EL (cell line): ENCODE data around the gene CCNDBP1.
A peak's percentile ranks its signal among the peaks of the same experiment; 100 is the strongest.
"Not testable (repeated sequence)": the region's sequence is repeated elsewhere in the genome, so short reads cannot be mapped to it uniquely, and the experiment has no call there.

ENCODE experiments used
- DNase-seq: peaks from one replicate; pipeline ENCODE4 v3.0.0-alpha.2; 2016

CCNDBP1 gene

GRCh38 chr15:43194795-43195194, 9.6 kb downstream of the CCNDBP1 start:
- peak; percentile 19 for DNase-seq

DNA sequence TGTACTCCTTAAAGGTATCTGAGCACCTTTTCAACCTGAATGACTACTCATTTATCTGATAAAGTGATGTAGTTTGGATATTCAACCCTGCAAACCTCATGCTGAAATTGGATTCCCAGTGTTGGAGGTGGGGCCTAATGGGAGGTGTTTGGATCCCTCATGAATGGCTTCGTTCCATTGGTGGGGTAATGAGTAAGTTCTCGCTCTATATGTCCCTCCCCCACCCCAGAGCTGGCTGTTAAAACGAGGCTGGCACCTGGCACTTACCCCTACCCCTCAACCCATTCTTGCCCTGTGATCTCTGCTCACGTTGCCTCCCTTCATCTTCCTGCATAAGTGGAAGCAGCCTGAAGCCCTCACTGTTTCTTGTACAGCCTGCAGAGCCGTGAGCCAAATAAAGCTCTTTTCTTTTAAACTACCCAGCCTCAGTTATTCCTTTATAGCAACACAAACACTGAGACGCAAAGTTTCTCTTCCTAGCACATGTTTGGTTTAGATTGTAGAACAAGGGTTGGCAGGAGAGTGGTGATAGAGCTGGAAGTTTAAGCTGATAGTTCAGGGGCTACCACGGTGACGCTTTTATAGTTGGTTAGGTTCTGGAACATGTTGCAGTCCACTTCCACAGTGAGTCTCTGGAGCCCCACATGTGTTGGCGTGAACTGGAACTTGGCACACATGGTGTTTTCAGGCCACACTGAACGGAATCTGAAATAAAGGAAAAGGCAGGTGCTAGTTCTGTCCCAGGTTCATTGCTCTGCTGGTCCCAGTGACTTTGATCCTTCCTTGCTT, 11.8 kb downstream of the CCNDBP1 start:
- DNase-seq = no peak

GRCh38 chr15:43197773-43198172, 12.6 kb downstream of the CCNDBP1 start:
- not testable (repeated sequence) for DNase-seq

GRCh38 chr15:43198556-43198955, 13.4 kb downstream of the CCNDBP1 start:
- DNase-seq = not testable (repeated sequence)

- no peak for DNase-seq
Measured at GRCh38 chr15:43198992-43199391, 13.8 kb downstream of the CCNDBP1 start.

DNA sequence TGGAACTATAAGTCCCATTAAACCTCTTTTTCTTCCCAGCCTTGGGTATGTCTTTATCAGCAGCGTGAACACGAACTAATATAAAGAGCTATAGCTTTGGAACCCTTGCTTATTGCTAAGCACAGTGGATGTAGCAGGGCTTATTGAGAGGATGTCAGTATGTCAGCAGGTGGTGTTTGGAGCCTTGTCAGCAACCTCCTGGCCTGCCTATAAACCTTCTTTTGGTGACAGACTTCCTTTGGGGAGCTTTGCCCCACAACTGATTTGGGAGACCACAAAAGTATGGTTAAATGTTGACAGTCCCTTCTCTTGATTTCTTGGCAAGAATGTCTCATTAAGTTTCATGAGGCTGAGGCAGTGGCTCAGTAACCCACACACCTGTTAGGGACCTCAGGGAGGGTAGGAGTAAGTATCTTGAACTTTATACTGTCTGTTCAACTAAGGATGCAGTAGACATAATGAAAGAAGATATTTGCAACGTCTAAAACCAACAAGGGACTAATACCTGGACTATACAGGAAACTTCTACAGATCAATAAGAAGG, 14.8 kb downstream of the CCNDBP1 start:
- DNase-seq = no peak

DNA sequence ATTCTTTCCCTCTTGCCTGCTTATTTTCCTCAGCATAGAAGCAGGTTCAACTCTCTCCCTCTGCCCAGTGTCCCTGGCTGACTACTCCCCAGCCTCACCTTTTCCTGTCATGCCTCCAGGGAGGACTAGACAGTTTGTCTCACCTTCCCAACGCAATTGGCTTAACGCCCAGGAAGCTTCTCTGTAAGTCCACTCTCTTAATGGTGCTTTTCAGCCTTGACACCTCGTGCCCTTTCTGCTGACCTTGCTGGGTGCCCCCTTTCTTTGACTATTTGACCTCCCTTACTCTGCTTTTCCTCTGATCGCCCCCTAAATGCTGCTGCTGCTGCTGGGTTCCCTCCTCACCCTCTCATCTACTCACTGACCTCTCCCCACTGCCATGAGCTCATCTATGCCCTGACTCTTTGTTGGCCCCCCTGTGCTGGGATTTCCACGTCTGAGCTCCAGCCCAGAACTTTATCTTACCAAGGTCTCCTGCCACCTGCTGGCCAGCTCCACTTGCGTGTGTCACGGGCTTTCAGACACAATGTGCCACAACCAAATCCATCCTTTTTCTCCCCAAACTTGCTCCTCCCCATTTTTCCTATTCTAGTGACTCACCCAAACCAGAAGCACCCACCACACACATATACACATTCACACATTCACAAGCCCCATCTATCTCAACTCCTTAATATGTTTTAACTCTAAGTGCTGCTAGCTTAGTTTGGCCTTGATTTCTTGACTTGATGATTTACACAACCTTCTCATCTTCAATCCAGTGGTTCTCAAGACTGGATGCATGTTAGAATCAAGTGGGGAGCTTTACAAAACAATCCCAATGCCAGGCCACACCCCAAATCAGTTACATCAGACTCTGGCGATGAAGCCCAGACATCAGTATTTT, 19.1 kb downstream of the CCNDBP1 start:
- DNase-seq = peak; percentile 74

DNA sequence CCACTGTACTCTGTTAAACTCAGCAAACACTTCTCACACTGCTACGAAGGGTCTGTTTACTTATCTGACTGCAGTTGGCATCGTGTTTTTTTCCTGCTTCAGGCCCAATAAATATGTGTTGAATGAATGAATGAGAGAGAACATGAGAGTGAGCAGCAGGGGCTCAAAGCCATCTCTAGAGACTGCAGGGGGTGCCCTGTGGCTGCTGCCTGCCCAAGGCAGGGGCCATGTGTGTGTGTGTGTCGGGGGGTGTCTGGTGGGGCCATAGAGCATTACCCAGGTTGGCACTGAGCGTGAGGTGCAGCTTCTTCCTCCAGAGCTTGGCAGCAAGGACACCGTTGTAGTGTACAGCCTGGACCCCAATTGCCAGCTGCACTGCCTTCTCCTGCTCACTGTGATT, 20.9 kb downstream of the CCNDBP1 start:
- no peak for DNase-seq

GRCh38 chr15:43207024-43207423, 21.8 kb downstream of the CCNDBP1 start:
- no peak for DNase-seq

DNA sequence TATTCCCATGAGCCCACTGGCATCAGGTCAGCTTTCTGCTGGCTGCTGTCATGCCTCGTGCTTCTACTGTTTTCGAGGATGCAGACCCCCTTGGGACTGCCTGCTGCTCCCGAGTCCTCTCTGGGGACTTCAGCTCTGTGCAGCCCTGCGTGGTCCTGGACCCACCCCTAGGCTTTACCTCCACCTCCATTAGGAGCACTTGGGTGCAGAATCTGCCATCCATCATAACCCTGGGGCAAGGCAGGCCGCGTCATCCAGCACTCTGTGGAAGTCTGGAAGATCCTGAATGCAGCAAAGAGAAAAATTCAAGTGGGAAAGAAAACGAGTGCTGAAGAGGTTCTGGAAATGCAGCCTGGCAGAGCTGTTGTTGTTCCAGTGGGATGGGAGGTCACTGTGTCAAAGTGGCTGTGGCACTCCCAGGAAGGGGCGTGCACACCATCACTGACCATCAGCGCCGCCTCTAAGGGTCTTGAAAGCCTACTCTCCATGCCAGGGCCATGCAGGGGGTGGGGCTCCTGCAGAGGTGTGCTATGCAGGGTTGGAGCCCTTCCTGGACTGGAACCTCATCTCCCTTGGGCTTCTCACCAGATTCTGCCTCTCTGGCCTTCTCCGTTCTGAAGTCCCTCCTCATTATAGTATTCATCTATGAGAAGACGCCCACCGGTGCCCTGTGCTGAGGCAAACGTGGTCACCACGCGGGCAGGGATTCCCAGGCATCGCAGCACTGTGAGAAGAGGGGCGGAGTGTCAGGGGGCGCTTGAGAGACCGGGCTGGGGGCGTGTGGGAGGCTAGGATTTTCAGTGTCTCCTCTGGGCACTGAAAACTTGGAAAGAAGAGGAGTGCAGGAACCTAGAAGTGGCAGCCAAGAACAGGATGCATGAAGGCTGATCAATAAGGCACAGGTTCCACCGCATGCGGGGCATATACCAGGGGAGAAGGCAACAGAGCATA, 23.1 kb downstream of the CCNDBP1 start:
- DNase-seq = no peak

- DNase-seq = no peak
Measured at GRCh38 chr15:43209059-43209824, 24.0 kb downstream of the CCNDBP1 start.

GRCh38 chr15:43210172-43210745, 25.1 kb downstream of the CCNDBP1 start:
- no peak for DNase-seq

DNA sequence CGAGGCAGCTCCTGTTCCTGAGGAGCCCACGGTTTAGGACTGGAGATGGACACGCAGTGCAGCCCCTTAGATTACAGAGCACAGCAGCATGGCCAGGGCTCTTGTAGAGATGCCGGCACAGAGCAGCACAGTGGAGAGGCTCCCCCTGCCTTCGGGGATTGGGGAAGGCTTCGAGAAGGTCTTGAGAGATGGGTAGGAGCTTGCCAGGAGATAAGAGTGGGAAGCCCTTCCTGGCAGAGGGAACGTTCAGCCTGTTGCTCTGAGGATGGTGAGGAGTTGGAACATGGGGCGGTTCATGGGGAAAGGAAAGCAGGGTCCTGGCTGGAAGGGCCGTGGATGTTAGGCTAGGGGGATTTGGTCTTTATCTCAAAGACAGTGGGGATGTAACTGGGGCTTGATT, 25.6 kb downstream of the CCNDBP1 start:
- DNase-seq = no peak

DNA sequence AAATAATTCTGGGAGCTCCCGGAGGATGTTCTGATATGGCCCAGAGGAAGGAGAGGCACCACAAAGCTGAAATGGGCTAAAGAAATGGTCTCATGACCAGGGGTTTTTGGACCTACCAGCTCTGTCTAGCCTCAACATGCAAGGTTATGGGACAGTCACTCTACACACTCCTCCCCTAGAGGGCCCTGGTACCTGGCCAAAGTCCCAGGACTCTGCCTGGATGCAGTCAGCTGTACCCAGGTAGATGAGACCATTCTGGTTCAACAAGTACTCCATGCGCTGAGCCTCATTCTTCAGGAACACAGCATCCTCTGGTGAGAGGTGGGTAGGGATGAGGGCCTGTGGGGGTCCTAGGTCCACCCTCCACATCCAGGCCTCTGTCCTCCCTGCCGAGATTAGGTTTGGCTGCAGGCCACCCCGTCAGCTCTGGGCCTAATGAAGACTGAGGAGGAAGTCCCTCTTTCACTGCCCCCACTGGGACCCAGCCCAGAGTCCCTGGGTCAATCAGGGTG, 26.1 kb downstream of the CCNDBP1 start:
- DNase-seq = no peak

DNA sequence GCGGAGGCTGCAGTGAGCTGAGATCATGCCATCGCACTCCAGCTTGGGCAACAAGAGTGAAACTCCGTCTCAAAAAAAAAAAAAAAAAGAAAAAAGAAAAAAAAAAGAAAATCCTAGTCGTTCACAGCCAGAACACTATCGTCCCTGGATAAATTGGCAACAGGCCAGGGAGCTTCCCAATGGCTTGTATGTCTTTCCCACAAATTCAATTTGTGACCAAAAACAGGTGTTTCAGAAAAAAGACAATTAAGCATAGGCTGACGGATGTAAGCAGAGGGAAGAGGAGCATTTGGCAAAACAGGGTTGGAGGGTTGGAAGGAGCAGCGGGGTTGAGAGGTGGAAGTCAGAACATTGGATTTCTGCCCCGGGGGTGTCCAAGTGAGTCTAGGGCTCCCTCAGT, 27.1 kb downstream of the CCNDBP1 start:
- no peak for DNase-seq

DNA sequence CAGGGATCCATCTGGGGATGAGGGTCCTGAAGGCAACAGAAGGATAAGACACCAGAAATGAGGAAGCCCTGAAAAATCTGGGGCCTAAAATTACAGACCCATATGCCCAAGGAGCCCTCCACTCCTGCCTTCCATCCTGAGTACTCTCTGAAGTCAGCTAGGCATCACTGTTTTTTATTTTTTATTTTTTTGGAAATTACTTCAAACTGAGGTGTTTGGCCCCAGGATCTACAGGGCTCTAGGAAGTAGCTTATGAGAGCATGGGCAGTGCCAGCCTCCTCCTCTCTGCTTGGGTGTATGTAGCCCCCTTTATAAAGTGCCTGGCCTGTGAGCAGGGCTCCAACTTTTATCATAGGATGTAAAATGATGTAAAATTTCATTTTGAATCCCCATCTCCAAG, 27.7 kb downstream of the CCNDBP1 start:
- no peak for DNase-seq

- DNase-seq = no peak
Measured at GRCh38 chr15:43213466-43213865, 28.3 kb downstream of the CCNDBP1 start.

DNA sequence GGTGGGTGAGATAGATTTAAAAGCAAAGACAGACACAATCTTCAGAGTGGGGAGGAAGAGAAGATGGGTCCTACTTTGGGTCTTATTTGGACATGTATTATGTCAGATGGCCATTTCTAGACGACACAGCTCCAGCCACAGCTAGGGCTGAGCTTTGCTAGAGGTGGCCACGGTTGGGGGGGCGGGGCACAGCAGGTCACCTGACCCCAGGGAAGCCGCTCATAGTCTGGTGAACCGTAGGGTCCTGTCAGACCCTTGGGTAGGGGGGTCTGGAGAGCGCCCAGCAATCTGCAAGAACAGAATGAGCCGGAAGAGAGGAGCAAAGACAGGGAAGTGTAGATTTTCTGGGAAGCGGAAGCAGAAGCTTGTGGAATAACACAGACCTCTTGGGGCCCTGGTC, 29.0 kb downstream of the CCNDBP1 start:
- DNase-seq = no peak

DNA sequence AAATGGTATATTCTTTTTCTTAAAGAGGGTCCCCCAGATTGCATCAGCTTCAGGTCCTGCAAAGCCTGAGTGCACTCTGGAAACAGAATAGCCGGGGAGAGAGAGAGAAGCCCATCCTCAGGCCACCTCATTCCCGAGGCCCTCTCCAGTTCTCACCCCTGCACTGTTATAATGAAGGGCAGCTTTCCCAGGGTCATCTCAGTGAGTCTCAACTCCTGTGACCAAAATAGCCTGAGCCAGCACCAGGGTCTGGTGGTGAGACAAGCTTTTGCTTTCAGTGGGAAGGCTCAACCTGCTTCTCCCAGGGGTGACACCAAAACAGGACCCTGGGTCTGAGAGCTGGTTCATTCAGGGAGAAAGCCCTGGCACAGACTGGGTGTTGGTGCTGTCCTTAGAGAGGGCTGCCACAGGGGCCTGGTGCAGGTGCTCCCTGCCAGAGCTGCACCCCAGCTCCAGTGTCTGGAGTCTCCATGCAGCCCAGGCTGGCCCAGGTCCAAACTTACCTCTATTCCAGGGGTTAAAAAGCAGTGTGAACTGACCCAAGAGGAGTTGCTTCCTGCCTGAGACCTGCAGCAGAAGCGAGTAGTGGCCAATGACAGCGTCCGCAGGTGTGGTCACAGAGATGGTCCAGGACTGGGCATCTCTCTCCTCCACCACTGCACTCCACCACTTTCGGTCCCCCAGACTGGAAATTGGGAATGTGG, 29.5 kb downstream of the CCNDBP1 start:
- no peak for DNase-seq

GRCh38 chr15:43215961-43216360, 30.8 kb downstream of the CCNDBP1 start:
- no peak for DNase-seq
